ENCODE measurements around the gene LGR6.
"Not testable (repeated sequence)": the region's sequence is repeated elsewhere in the genome, so short reads cannot be mapped to it uniquely, and the experiment has no call there.

The LGR6 gene

GRCh38 chr1:202348005-202348508 is 154.5 kb downstream of the LGR6 start:
- DNase-seq, result no peak

- peak; percentile 100 for DNase-seq
Measured at GRCh38 chr1:202348509-202349205, 155.1 kb downstream of the LGR6 start, which contains the start of gene PPP1R12B. Gene PPP1R12B (plus strand): TSS chr1:202348699. CDS start chr1:202348852, 153 bp downstream.

- peak; percentile 60 for DNase-seq
Measured at GRCh38 chr1:202349206-202349928, 155.8 kb downstream of the LGR6 start.

- DNase-seq, result no peak
Measured at GRCh38 chr1:202351725-202352124, 158.1 kb downstream of the LGR6 start.

GRCh38 chr1:202352583-202353197 is 159.1 kb downstream of the LGR6 start:
- not testable (repeated sequence) for DNase-seq

- no peak for DNase-seq
Measured at GRCh38 chr1:202355944-202356553, 162.4 kb downstream of the LGR6 start.

GRCh38 chr1:202357506-202357905 is 163.9 kb downstream of the LGR6 start:
- no peak for DNase-seq

GRCh38 chr1:202361224-202361623 is 167.6 kb downstream of the LGR6 start:
- DNase-seq, result no peak

- DNase-seq, result no peak
Measured at GRCh38 chr1:202361701-202362100, 168.1 kb downstream of the LGR6 start.

GRCh38 chr1:202362212-202362611 is 168.6 kb downstream of the LGR6 start:
- DNase-seq, result peak; percentile 23

GRCh38 chr1:202365092-202365815 is 171.7 kb downstream of the LGR6 start:
- DNase-seq, result no peak

GRCh38 chr1:202367271-202367670 is 173.7 kb downstream of the LGR6 start:
- no peak for DNase-seq

Data from NCI-H69 (cell line).